Urinary bladder (tissue), 4 donors: ENCODE results near the gene SDS. TPM values are rescaled to one million over a fixed set of nuclear protein-coding genes. Genes with fewer than 3 reads are reported as not detected.

Experiments
- DNase-seq: peaks from one replicate; pipeline ENCODE4 v3.0.0-alpha.2; 2015; ENCODE audit errors: extremely low spot score
- H3K27ac ChIP-seq: one replicate; pipeline ENCODE4 v1.5.1; 2013; ENCODE audit warnings: low read depth, mild to moderate bottlenecking, moderate library complexity
- H3K36me3 ChIP-seq: one replicate; pipeline ENCODE4 v1.6.1; 2013; ENCODE audit warnings: mild to moderate bottlenecking, moderate library complexity; ENCODE audit not compliant: insufficient read depth
- H3K4me1 ChIP-seq: one replicate; pipeline ENCODE4 v1.6.1; 2013; ENCODE audit warnings: mild to moderate bottlenecking, moderate library complexity; ENCODE audit not compliant: insufficient read depth
- H3K4me3 ChIP-seq: one replicate; pipeline ENCODE4 v1.5.1; 2013; ENCODE audit warnings: low read depth, low read length
- WGBS: extraction: QIAGEN DNeasy Blood & Tissue Kit; methylation state at CpG from one replicate; pipeline ENCODE4 v1.1.7; 2013; 5-methylcytosine and 5-hydroxymethylcytosine counted together
- polyA plus RNA-seq: library from polyadenylated mRNA; stranded (reverse); fragments of 200-250 nt; gene quantifications from one replicate; pipeline ENCODE4 v1.2.3, GENCODE V29; 2013
- total RNA-seq: library from RNA; depleted of rRNA; stranded (reverse); fragments of >200 nt; gene quantifications from one replicate; pipeline ENCODE4 v1.2.3, GENCODE V29; 2014
- donor health status: healthy with polysubstance abuse.
- donor health status: healthy.

SDS gene
- total and polyA plus RNA-seq, 2 donors, result 0.85 TPM; not detected in 1

DNA sequence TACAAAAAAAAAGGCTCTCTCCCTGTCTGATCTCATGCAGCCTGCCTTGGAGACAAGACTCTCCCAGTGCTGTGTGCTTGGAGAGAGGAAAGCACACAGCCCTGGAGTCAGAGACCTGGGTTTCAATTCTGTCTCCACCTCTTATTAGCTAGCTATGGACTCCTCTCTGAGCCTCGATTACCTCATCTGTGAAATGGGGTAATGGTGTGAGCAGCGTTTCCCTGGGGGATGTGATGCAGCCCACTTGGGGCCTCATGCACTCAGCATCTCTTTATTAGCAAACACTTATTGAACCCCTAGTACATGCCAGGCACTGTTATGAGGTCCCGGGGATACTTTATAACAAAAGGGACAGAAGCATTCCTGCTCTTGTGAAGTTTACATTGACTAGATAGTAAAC is 12.5 kb downstream of the SDS start:
- Histone ChIP-seq H3K27ac (no peak overlapping the region), H3K36me3 (peaks cover 8% of the 10 kb centered on the region), H3K4me3 (no peak overlapping the region), H3K4me1 (no peaks in the 10 kb centered on the region)
- DNase-seq, result no peak
- 88% methylated on average over 3 of the region's 3 CpGs for WGBS

DNA sequence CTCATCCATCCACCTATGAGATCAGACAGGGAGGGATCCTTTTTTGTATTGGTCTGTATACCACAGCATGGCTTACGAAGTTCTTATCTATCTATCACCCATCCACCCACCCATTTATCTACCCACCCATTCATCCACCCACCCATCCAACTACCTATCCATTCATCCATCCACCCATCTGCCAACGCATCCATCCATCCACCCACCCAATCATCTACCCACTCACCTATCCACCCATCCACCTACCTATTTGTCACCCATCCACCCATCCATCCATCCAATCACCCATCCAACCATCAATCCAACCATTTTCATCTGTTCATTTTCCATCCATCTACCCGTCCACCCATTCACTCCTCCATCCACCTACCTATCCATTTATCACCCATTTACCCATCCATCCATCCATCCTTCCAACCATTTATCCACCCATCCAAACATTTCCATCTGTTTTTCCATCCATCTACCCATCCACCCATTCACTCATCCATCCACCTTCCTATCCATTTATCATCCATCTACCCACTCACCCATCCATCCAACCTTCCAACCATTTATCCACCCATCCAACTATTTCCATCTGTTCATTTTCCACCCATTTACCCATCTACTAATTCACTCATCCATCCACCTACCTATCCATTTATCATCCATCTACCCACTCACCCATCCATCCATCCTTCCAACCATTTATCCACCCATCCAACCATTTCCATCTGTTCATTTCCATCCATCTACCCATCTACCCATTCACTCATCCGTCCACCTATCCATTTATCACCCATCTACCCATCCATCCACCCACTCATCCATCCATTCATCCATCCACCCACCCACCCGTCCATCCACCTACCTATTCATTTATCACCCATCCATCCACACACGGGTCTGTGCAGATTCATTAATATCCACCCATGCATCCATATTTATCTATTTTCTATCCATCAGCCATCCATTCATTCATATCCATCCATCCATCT is 13.3 kb downstream of the SDS start:
- Histone ChIP-seq H3K4me1 (no peaks in the 10 kb centered on the region), H3K27ac (no peak overlapping the region), H3K4me3 (no peak overlapping the region), H3K36me3 (peaks cover 9% of the 10 kb centered on the region)
- 94% methylated on average over 6 of the region's 6 CpGs for WGBS
- no peak for DNase-seq

DNA sequence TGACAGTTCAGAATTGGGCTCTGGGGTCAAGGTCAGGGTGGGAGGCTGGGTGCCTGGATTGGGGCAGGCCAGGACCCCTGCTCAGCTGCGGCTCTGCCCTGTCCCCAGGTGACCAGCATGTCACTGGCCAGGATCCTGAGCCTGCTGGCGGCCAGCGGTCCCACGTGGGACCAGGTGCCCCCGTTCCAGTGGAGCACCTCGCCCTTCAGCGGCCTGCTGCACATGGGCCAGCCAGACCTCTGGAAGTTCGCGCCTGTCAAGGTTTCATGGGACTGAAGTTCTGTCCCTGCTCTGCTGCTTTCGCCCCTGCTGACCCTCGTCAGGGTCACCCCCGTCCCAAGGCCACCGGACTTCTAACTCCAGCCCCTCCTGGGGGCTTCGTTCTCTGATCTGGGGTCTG is 15.3 kb downstream of the SDS start:
- WGBS, result 94% methylated on average over 14 of the region's 14 CpGs
- H3K36me3 ChIP-seq, result peaks cover 10% of the 10 kb centered on the region
- H3K4me3 ChIP-seq, result no peak overlapping the region

DNA sequence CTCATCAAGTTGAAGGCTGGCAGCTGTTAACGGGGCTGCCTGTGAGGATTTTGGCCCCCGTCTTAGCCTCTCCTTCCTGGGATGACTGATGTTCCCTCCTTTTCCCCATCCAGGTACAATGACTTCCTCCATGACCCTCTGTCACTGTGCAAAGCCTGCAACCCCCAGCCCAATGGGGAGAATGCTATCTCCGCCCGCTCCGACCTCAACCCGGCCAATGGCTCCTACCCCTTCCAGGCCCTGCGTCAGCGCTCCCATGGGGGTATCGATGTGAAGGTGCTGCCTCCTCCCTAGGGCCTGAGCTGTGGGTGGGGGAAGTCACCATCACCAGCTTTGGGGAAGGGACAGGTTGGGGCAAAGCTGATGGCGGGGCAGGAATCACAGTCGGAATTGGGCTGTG is 16.1 kb downstream of the SDS start:
- H3K4me3 ChIP-seq, result no peak overlapping the region
- no peak overlapping the region for H3K27ac ChIP-seq
- no peak for DNase-seq
- H3K4me1 ChIP-seq, result no peaks in the 10 kb centered on the region
- 94% methylated on average over 11 of the region's 11 CpGs for WGBS
- H3K36me3 ChIP-seq, result peaks cover 10% of the 10 kb centered on the region

More for the DNA sequence above, 15.3 kb downstream of the SDS start:
- DNase-seq, result no peak
- H3K27ac ChIP-seq, result no peak overlapping the region
- H3K4me1 ChIP-seq, result no peaks in the 10 kb centered on the region

DNA sequence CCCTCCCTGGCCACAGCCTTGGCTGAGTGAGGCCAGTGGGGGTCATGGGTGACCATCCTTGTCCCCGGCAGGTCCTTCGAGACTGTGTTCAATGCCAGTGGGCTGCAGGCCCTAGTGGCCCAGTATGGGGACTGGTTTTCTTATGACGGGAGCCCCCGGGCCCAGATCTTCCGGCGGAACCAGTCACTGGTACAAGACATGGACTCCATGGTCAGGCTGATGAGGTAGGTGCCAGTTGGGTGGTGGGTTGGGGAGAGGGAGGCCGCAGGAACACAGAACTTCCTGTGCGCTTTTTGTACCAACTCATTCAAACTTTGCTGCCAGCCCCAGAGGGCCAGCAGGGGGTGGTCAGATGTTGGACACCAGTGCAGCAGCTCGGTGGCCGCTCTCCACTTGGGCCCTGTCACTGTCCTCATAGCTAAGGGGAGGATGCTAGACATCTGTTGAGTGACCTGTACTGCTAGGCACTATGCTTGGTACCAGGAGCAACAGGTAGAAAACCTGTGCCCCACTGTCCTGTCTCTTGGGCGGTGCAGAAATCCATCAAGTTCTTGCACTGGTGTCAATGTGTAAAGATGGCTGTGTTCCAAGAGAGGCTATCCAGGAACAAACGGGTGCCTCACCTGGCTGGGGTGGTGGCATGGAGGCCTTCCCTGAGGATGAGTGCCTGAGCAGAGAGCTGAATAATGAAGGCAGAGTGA is 16.7 kb downstream of the SDS start:
- Histone ChIP-seq H3K4me1 (no peaks in the 10 kb centered on the region), H3K27ac (no peak overlapping the region), H3K36me3 (peaks cover 10% of the 10 kb centered on the region), H3K4me3 (no peak overlapping the region)
- WGBS, result 95% methylated on average over 12 of the region's 12 CpGs
- DNase-seq, result no peak

DNA sequence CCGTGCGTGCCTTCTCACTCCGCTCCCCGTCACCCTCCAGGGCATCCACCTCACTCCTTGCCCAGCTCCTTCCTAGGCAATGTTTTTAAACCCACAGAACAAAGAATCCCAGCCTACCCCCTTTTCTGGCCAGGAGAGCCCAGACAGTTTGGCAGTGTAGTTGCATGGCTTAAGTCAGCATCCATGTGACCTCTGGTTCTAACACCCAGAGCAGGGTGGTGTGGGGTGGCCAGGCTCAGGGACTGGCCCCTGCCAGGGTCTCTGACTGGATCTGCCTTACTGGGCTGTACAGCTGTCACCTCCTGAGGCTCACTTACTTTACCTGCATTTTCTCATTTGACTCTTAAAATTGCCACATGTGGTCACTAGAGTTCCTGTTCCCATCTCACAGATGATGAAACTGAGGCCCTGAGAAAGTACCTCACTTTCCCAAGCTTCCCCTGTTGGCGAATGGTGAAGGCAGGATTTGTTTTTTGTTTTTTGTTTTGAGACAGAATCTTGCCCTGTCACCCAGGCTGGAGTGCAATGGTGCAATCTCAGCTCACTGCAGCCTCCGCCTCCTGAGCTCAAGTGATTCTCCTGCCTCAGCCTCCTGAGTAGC is 18.3 kb downstream of the SDS start:
- H3K4me3 ChIP-seq, result no peak overlapping the region
- H3K4me1 ChIP-seq, result no peaks in the 10 kb centered on the region
- H3K36me3 ChIP-seq, result peaks cover 10% of the 10 kb centered on the region
- H3K27ac ChIP-seq, result no peak overlapping the region
- DNase-seq, result no peak
- WGBS, result 95% methylated on average over 6 of the region's 6 CpGs

DNA sequence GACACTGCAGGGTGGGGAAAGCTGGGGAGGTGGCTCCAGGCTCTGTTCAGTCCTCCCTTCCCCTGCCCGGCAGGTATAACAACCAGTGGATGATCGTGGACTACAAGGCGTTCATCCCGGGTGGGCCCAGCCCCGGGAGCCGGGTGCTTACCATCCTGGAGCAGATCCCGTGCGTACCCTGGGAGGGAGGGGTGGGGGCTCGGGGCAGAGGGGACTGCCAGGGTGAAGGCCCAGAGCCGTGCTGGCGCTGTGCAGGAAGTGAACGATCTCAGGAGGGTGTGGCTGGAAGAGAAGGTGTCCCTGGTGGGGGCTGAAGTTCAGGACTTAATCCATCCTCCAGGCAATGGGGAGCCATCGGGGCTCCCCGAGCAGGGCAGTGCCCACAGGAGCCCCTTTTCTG is 18.9 kb downstream of the SDS start:
- 90% methylated on average over 14 of the region's 14 CpGs for WGBS
- peaks cover 10% of the 10 kb centered on the region for H3K36me3 ChIP-seq
- no peak overlapping the region for H3K4me3 ChIP-seq
- H3K27ac ChIP-seq, result no peak overlapping the region
- no peak for DNase-seq
- no peaks in the 10 kb centered on the region for H3K4me1 ChIP-seq

DNA sequence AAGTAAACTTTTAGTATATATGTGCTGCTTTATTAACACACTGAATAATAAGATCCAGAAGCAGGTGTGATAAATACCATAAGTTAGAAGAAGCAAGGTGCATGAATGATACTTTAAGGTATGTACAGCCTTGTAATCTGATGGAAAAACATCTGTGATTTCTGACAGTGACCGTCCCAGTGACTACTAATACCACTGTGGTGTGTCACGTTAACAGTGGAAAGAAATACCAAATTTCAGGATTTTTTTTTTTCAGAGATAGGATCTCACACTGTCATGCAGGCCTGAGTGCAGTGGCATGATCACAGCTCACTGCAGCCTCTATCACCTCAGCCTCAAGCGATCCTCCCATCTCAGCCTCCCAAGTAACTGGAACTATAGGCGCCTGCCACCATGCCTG is 21.5 kb downstream of the SDS start:
- Histone ChIP-seq H3K36me3 (peaks cover 2% of the 10 kb centered on the region), H3K27ac (no peak overlapping the region), H3K4me1 (no peaks in the 10 kb centered on the region), H3K4me3 (no peak overlapping the region)
- 96% methylated on average over 4 of the region's 4 CpGs for WGBS
- no peak for DNase-seq

DNA sequence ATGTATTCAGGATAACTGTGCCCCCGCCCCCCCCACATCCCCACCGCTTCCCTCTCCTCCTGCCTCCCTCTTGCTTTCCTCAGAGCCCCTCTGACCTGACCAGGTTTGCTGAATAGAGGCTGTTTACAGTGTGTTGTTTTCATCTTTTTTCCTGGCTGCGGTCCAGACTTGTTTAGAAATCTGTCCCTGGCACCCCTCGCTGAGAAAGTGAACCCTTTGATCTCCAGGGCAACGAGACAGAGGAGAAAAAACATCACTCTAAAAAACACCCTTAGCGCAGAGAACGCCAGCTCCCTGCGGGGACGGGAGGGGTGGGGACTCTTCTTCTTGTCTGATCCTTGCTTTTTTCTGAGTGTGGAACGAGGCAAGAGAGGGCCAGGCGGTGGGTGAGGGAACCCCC is 22.5 kb downstream of the SDS start:
- Histone ChIP-seq H3K4me3 (no peak overlapping the region), H3K36me3 (peaks cover 2% of the 10 kb centered on the region), H3K27ac (no peak overlapping the region), H3K4me1 (no peaks in the 10 kb centered on the region)
- DNase-seq, result no peak
- WGBS, result 72% methylated on average over 11 of the region's 11 CpGs

DNA sequence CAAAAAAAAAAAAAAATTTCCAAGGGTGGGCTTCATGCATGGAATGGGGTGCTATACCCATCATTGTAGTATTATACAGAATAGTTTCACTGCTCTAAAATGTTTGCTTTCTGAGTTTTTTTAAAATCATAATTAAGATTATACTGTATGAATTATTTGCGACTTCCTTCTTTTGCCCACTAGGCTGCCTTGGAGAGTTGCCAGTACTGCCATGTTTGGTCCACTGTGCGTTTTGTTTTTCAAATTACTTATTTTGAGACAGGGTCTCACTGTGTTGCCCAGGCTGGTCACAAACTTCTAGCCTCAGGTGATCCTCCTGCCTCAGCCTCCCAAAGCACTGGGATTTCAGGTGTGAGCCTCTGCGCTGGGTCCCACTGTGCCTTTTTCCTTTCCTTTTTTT is 25.4 kb downstream of the SDS start:
- Histone ChIP-seq H3K27ac (no peak overlapping the region), H3K4me1 (no peaks in the 10 kb centered on the region), H3K36me3 (no peaks in the 10 kb centered on the region), H3K4me3 (no peak overlapping the region)
- 90% methylated on average over 3 of the region's 3 CpGs for WGBS
- DNase-seq, result no peak

DNA sequence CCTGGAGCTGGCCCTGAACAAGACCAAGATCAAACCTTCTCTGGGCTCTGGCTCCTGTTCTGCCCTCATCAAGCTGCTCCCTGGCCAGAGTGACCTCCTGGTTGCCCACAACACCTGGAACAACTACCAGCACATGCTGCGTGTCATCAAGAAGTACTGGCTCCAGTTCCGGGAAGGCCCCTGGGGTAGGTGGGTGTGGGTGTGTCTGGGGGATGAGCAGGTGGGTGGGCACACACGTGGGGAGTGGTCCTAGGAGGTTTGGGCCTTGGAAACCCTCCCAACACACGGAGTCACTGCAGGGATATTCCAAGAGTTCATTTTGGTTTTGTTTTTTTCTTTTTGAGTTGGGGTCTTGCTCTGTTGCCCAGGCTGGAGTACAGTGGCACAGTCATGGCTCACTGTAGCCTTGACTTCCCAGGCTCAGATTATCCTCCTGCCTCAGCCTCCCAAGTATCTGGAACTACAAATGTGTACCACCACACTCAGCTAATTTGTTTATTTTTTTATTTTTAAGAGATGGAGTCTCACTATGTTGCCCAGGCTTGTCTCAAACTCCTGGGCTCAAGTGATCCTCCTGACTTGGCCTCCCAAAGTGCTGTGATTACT is 28.8 kb downstream of the SDS start:
- H3K36me3 ChIP-seq, result peaks cover 3% of the 10 kb centered on the region

DNA sequence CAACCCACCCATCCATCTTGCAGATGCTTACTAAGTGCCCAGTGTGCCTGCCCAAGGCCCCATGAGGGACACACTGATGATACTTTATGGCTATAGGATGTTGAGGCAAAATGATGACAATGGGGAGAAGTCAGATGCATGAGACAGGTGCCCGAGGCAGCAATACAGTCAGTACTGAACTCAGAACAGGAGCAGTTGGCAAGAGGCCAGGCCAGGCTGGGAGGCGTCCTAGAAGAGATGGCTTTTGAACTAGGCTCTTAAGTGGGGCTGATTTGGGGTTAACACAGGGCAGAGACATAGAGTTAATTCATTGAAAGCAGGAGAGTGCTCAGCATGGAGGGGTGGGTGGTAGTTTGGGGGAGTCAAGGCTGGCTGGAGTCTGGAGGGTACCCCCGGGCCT is 29.7 kb downstream of the SDS start:
- Histone ChIP-seq H3K36me3 (peaks cover 3% of the 10 kb centered on the region), H3K4me3 (no peak overlapping the region), H3K4me1 (no peaks in the 10 kb centered on the region), H3K27ac (no peak overlapping the region)
- DNase-seq, result no peak
- 80% methylated on average over 3 of the region's 3 CpGs for WGBS

More for the DNA sequence above, 28.8 kb downstream of the SDS start:
- H3K27ac ChIP-seq, result no peak overlapping the region
- no peak overlapping the region for H3K4me3 ChIP-seq
- 92% methylated on average over 4 of the region's 4 CpGs for WGBS
- no peak for DNase-seq
- no peaks in the 10 kb centered on the region for H3K4me1 ChIP-seq

DNA sequence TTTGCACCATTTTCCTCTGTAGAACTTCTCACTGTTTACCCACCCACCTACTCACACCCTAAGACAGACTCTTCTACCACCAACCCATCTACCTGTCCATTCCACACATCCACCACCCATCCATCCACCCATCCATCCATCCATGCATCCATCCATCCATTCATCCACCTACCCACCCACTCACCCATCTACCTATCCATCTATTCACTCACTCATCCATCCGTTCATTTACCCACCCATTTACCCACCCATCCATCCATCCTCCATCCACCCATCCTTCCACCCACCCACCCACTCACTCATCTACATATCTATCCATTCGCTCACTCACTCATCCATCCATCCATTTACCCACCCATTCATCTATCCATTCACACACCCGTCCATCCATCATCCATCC is 30.2 kb downstream of the SDS start:
- H3K36me3 ChIP-seq, result peaks cover 3% of the 10 kb centered on the region

More for the DNA sequence above, 30.2 kb downstream of the SDS start:
- Histone ChIP-seq H3K27ac (no peak overlapping the region), H3K4me3 (no peak overlapping the region), H3K4me1 (no peaks in the 10 kb centered on the region)
- no peak for DNase-seq
- 98% methylated on average over 3 of the region's 3 CpGs for WGBS
